PC-3 (cell line): Measurements from ENCODE around the gene TCF20. TPM values are rescaled to one million over a fixed set of nuclear protein-coding genes. Genes with fewer than 3 reads are reported as not detected.

Experiments
- ATAC-seq: fragments of 200-7000 bp; cut with Tn5 transposase; 2 replicates; pipeline ENCODE4 v1.9.1; 2020; ENCODE audit warnings: mild to moderate bottlenecking, moderate library complexity
- BruUV-seq: library from RNA; stranded (reverse); fragments of 400-500 nt; replicated peaks from 2 replicates; lab custom pipeline; 2021; lab: Mats Ljungman, UMichigan
- CTCF ChIA-PET: fragments of 300-600 bp; sonication (Branson Sonifier 250); formaldehyde crosslinking; loops from one replicate; lab custom pipeline; 2022; ENCODE audit warnings: antibody characterized with exemption; lab: Charles Lee
- POLR2A ChIA-PET: fragments of 300-600 bp; sonication (Branson Sonifier 250); formaldehyde crosslinking; loops from one replicate; lab custom pipeline; 2022; ENCODE audit warnings: antibody characterized with exemption; ENCODE audit not compliant: unreplicated experiment; lab: Charles Lee
- DNase-seq: peaks from one replicate; pipeline ENCODE4 v3.0.0-alpha.2; 2015
- H2AFZ ChIP-seq: fragments of 300-600 bp; sonication (generic); 2 replicates; pipeline ENCODE4 v1.6.0; 2016; ENCODE audit warnings: antibody characterized with exemption, low read length
- H3F3A ChIP-seq: fragments of 300-600 bp; sonication (generic); one replicate; pipeline ENCODE4 v1.6.0; 2017; ENCODE audit warnings: antibody characterized with exemption, low read length, control low read depth, mild to moderate bottlenecking; ENCODE audit not compliant: unreplicated experiment
- H3K27ac ChIP-seq: fragments of 300-600 bp; sonication (generic); 2 replicates; pipeline ENCODE4 v1.5.1; 2016; ENCODE audit warnings: mild to moderate bottlenecking, low read length
- H3K27me3 ChIP-seq: fragments of 300-600 bp; sonication (generic); 2 replicates; pipeline ENCODE4 v1.6.1; 2016; ENCODE audit warnings: low read length, mixed read lengths
- H3K36me3 ChIP-seq: fragments of 300-600 bp; sonication (generic); 2 replicates; pipeline ENCODE4 v1.6.1; 2016; ENCODE audit warnings: low read depth, mixed run types, low read length, mixed read lengths
- H3K4me1 ChIP-seq: fragments of 300-600 bp; sonication (generic); 2 replicates; pipeline ENCODE4 v1.5.1; 2016; ENCODE audit warnings: low read length; ENCODE audit not compliant: insufficient read depth
- H3K4me2 ChIP-seq: fragments of 300-600 bp; sonication (generic); 2 replicates; pipeline ENCODE4 v1.6.0; 2016; ENCODE audit warnings: low read length
- H3K4me3 ChIP-seq: fragments of 300-600 bp; sonication (generic); 2 replicates; pipeline ENCODE4 v1.5.1; 2016; ENCODE audit warnings: mild to moderate bottlenecking, low read length, mixed read lengths
- H3K79me2 ChIP-seq: fragments of 300-600 bp; sonication (generic); 2 replicates; pipeline ENCODE4 v1.6.1; 2017; ENCODE audit warnings: low read length, mixed read lengths
- H3K9ac ChIP-seq: fragments of 300-600 bp; sonication (generic); 2 replicates; pipeline ENCODE4 v1.6.0; 2016; ENCODE audit warnings: mild to moderate bottlenecking, low read length
- H3K9me2 ChIP-seq: fragments of 300-600 bp; sonication (generic); replicated peaks from 2 replicates; pipeline ENCODE4 v1.6.1; 2016; ENCODE audit warnings: mixed run types, low read length, mixed read lengths
- H3K9me3 ChIP-seq: fragments of 300-600 bp; sonication (generic); 2 replicates; pipeline ENCODE4 v1.6.1; 2016; ENCODE audit warnings: low read length, mixed read lengths
- H4K20me1 ChIP-seq: fragments of 300-600 bp; sonication (generic); 2 replicates; pipeline ENCODE4 v1.6.1; 2016; ENCODE audit warnings: low read length, mixed read lengths
- CTCF ChIP-seq: fragments of 300-600 bp; sonication (generic); conservative IDR thresholded peaks from 2 replicates; pipeline ENCODE4 v1.5.1; 2017; ENCODE audit warnings: antibody characterized with exemption, low read depth, mild to moderate bottlenecking, low read length
- EZH2 ChIP-seq: fragments of 300-600 bp; sonication (generic); IDR thresholded peaks from one replicate; pipeline ENCODE4 v1.6.1; 2017; ENCODE audit warnings: antibody characterized with exemption, mild to moderate bottlenecking, low read length; ENCODE audit not compliant: unreplicated experiment
- EZH2phosphoT487 ChIP-seq: fragments of 300-600 bp; sonication (generic); IDR thresholded peaks from 2 replicates; pipeline ENCODE4 v1.6.1; 2018; ENCODE audit warnings: mild to moderate bottlenecking, antibody characterized with exemption, low read length, borderline replicate concordance
- intact Hi-C: fragments of 100-400 bp; cut with micrococcal nuclease; formaldehyde crosslinking; loops from 2 replicates; pipeline ENCODE4 v1.9.0; 2023
- total RNA-seq: library from RNA; depleted of rRNA; stranded (reverse); fragments of >200 nt; gene quantifications from 2 replicates; pipeline ENCODE4 v1.2.3, GENCODE V29; 2014

TCF20 gene
- total RNA-seq, 1 experiment from 2014 or later: 36.0 TPM

- peaks cover 8% of the 10 kb centered on the region; the same call in 1 of the 2 replicates for H4K20me1 ChIP-seq
- BruUV-seq: no TSS peak
- no peak overlapping the region for H3K9ac ChIP-seq
- H3K4me1 ChIP-seq: peaks cover 8% of the 10 kb centered on the region
- no peaks in the 10 kb centered on the region for H3K27me3 ChIP-seq
- H3K9me3 ChIP-seq: no peaks in the 10 kb centered on the region
- no peak for ATAC-seq
- DNase-seq: no peak
- no peak overlapping the region for H3K4me2 ChIP-seq
- H3K79me2 ChIP-seq: peaks cover 28% of the 10 kb centered on the region
- H3K9me2 ChIP-seq: no peaks in the 10 kb centered on the region
- TF ChIP-seq EZH2 (no peak), EZH2phosphoT487 (no peak), CTCF (no peak)
- H2AFZ ChIP-seq: no peak overlapping the region
- ChIA-PET CTCF (no interaction called here), POLR2A (no interaction called here)
- H3K36me3 ChIP-seq: no peaks in the 10 kb centered on the region
- no peak overlapping the region for H3K4me3 ChIP-seq
- intact Hi-C loops: no loop called here
- no peaks in the 10 kb centered on the region for H3F3A ChIP-seq
- H3K27ac ChIP-seq: no peak overlapping the region
Observed at GRCh38 chr22:42272431-42272999, 2.1 kb upstream of the TCF20 start.

GRCh38 chr22:42271906-42272305, 1.5 kb upstream of the TCF20 start:
- Histone ChIP-seq H3K4me2 (no peak overlapping the region), H3K4me1 (peaks cover 8% of the 10 kb centered on the region), H3K36me3 (no peaks in the 10 kb centered on the region), H3K4me3 (no peak overlapping the region), H3K9me2 (no peaks in the 10 kb centered on the region), H3K79me2 (peaks cover 35% of the 10 kb centered on the region), H3K9ac (no peak overlapping the region), H3K9me3 (no peaks in the 10 kb centered on the region), H3F3A (no peaks in the 10 kb centered on the region), H4K20me1 (peaks cover 8% of the 10 kb centered on the region; the same call in 1 of the 2 replicates), H3K27me3 (no peaks in the 10 kb centered on the region), H3K27ac (no peak overlapping the region), H2AFZ (no peak overlapping the region)
- TF ChIP-seq EZH2 (no peak), EZH2phosphoT487 (no peak), CTCF (no peak)
- DNase-seq (no peak), ATAC-seq (no peak)
- intact Hi-C loops: no loop called here
- no TSS peak for BruUV-seq
- ChIA-PET CTCF (interaction anchor here (0.5 kb wide), 1 partner anchor 101 kb away, joined by 9 read pairs; no protein-coding TSS in a partner anchor), POLR2A (no interaction called here)

GRCh38 chr22:42271191-42271813, 849 bp upstream of the TCF20 start:
- Histone ChIP-seq H4K20me1 (peaks cover 8% of the 10 kb centered on the region; the same call in 1 of the 2 replicates), H3K4me3 (peak overlapping the region; percentile 52), H3K9ac (no peak overlapping the region), H3K4me2 (peak overlapping the region; percentile 75), H3K9me3 (no peaks in the 10 kb centered on the region), H3K27ac (no peak overlapping the region), H3K9me2 (no peaks in the 10 kb centered on the region), H3K36me3 (no peaks in the 10 kb centered on the region), H3K27me3 (no peaks in the 10 kb centered on the region), H2AFZ (0 out of 2 replicates have a peak overlapping the region, but pooled peaks have one; percentile 35), H3K4me1 (peaks cover 8% of the 10 kb centered on the region), H3K79me2 (peaks cover 41% of the 10 kb centered on the region), H3F3A (no peaks in the 10 kb centered on the region)
- intact Hi-C loops: no loop called here
- ChIA-PET CTCF (interaction anchor here (0.5 kb wide), 1 partner anchor 101 kb away, joined by 9 read pairs; no protein-coding TSS in a partner anchor), POLR2A (no interaction called here)
- DNase-seq: no peak
- TF ChIP-seq EZH2phosphoT487 (no peak), CTCF (no peak), EZH2 (no peak)
- ATAC-seq: no peak
- BruUV-seq: TSS peak; percentile 29
